GM13976 (cell line): ENCODE measurements around the gene TMUB1.

Source experiments
- DNase-seq: peaks from one replicate; pipeline ENCODE4 v3.0.0; 2012; ENCODE audit warnings: low spot score
- in situ Hi-C: fragments of 300-500 bp; cut with MboI; formaldehyde crosslinking; loops from one replicate; pipeline ENCODE4 v1.12.0; 2022; ENCODE audit warnings: low sequenced_read_pairs, mixed read lengths, inconsistent platforms; ENCODE audit not compliant: unreplicated experiment
- TF ChIP-seq, protein P1 (sequence below): IDR thresholded peaks from 2 replicates; pipeline ENCODE4 v1.5.1; 2012; ENCODE audit warnings: borderline replicate concordance, mild to moderate bottlenecking; ENCODE audit not compliant: insufficient read depth; ENCODE audit errors: extremely low read depth, missing control alignments, control extremely low read depth

Gene TMUB1

DNA sequence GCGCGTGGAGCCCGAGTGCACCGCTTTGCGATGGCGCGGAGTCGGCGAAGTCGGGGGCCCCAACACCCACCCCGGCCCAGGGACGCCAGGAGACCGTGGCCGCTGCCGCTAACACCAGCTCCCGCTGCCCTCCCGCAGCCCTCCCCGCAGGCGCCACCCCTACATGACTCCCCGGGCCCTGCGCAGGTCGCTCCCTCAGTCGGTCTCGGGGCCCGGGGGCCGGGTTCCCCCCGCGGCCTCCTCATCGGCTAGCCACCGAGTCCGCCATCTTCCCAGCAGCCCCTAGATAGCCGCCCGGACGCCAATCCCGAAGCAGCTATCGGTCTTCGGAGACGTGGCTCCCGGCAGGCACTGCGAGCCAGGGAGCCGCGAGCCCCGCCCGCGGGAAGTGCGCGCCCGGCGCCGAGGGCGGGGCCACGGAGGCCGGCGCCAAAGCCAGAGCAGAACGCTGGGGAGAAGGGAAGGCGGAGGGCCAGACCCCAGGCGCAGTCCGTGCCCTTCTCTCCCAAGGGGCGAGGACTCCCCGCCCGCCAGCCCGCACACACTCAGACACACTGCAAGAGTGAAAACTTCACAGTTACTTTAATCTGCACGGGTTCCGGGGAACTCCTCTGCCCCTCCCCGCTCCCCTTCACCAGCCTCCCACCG lies 2.6 kb downstream of the TMUB1 start, which contains the start of gene FASTK:
FASTK (minus strand) TSS at position 288 of the 648 bp plus-strand sequence; CDS start at position 245, 43 bp downstream.
- TF ChIP-seq, protein P1, sequence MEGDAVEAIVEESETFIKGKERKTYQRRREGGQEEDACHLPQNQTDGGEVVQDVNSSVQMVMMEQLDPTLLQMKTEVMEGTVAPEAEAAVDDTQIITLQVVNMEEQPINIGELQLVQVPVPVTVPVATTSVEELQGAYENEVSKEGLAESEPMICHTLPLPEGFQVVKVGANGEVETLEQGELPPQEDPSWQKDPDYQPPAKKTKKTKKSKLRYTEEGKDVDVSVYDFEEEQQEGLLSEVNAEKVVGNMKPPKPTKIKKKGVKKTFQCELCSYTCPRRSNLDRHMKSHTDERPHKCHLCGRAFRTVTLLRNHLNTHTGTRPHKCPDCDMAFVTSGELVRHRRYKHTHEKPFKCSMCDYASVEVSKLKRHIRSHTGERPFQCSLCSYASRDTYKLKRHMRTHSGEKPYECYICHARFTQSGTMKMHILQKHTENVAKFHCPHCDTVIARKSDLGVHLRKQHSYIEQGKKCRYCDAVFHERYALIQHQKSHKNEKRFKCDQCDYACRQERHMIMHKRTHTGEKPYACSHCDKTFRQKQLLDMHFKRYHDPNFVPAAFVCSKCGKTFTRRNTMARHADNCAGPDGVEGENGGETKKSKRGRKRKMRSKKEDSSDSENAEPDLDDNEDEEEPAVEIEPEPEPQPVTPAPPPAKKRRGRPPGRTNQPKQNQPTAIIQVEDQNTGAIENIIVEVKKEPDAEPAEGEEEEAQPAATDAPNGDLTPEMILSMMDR: no peak
- DNase-seq: peak; percentile 98
- in situ Hi-C loops: no loop called here

GRCh38 chr7:151080067-151080521 lies 3.2 kb downstream of the TMUB1 start:
- DNase-seq: no peak
- in situ Hi-C loops: no loop called here
- TF ChIP-seq, protein P1: no peak

- no peak for DNase-seq
- TF ChIP-seq, protein P1: no peak
- in situ Hi-C loops: no loop called here
Measured at GRCh38 chr7:151079199-151079910, 3.9 kb downstream of the TMUB1 start.

DNA sequence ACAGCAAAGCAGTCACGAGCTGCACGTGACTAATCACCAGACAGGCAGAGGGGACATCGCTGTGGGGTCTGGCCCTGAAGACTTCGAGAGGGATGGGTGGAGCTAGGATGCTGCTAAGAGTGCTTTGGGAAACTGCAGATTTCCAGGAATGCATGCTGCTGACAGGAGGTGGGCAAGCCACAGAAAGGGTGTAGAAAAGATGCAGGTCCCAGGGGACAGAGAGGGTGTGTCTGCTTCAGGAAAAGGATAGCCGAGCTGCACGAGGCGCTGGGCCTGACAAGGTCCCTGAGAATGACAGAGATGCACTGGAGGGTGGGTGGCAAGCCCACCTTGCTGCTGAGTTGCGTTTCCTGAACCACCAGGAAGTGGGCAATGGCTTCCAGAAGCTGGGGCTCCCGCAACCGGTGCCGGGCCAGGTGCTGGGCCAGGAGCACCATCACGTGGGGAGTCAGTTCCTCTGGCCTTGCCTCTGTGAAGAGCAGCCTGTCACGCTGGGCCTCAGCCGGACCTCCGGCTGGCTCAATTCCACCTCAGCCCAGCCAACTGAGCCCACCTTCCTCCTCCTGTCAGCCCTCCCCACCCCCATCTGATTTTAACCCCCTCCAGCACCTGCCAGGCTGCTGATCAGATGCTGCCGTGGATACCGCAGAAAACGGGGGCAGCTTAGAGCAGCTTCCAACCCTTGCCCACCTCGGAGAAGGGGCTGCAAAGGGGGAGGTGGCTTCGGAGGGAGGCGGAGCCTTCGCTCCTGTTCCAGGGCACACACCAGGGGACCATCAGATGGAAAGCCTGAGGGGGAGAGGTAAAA lies 4.9 kb downstream of the TMUB1 start:
- TF ChIP-seq, protein P1: no peak
- DNase-seq: no peak
- in situ Hi-C loops: no loop called here

GRCh38 chr7:151077705-151078232 lies 5.5 kb downstream of the TMUB1 start:
- in situ Hi-C loops: no loop called here
- TF ChIP-seq, protein P1: no peak
- no peak for DNase-seq
